Measurements from ENCODE around the gene ATAD2B. TPM values are rescaled to one million over a fixed set of nuclear protein-coding genes. Genes with fewer than 3 reads are reported as not detected.
A peak's percentile ranks its signal among the peaks of the same experiment; 100 is the strongest.
"Not testable (repeated sequence)": the region's sequence is repeated elsewhere in the genome, so short reads cannot be mapped to it uniquely, and the experiment has no call there.

The ATAD2B gene
- total RNA-seq, 1 donor from 2014 or later: 42.2 TPM

GRCh38 chr2:23762141-23762540 lies 164.8 kb downstream of the ATAD2B start:
- DNase-seq (ENCODE audit: low spot score) (no peak), ATAC-seq (no peak)
- intact Hi-C loops (cut with DNase I): no loop called here

- intact Hi-C loops (cut with DNase I): no loop called here
- DNase-seq (ENCODE audit: low spot score): no peak
- ATAC-seq: peak; percentile 73
These were observed 165.3 kb downstream of the ATAD2B start for GRCh38 chr2:23761638-23762037.

- DNase-seq (ENCODE audit: low spot score) (no peak), ATAC-seq (no peak)
- intact Hi-C loops (cut with DNase I): no loop called here
These were observed 166.2 kb downstream of the ATAD2B start for GRCh38 chr2:23760736-23761135.

GRCh38 chr2:23757686-23758433 lies 169.1 kb downstream of the ATAD2B start:
- intact Hi-C loops (cut with DNase I): no loop called here
- DNase-seq (ENCODE audit: low spot score): no peak
- no peak for ATAC-seq

GRCh38 chr2:23756593-23757292 lies 170.2 kb downstream of the ATAD2B start:
- ATAC-seq (no peak), DNase-seq (ENCODE audit: low spot score) (no peak)
- intact Hi-C loops (cut with DNase I): no loop called here

GRCh38 chr2:23754970-23755369 lies 172.0 kb downstream of the ATAD2B start:
- ATAC-seq (no peak), DNase-seq (ENCODE audit: low spot score) (no peak)
- intact Hi-C loops (cut with DNase I): no loop called here

GRCh38 chr2:23753291-23754010 lies 173.5 kb downstream of the ATAD2B start:
- DNase-seq (ENCODE audit: low spot score): no peak
- intact Hi-C loops (cut with DNase I): no loop called here
- ATAC-seq: no peak

- ATAC-seq (no peak), DNase-seq (ENCODE audit: low spot score) (no peak)
- intact Hi-C loops (cut with DNase I): no loop called here
These were observed 175.1 kb downstream of the ATAD2B start for GRCh38 chr2:23751747-23752265.

- DNase-seq (ENCODE audit: low spot score): no peak
- intact Hi-C loops (cut with DNase I): no loop called here
These were observed 180.6 kb downstream of the ATAD2B start for GRCh38 chr2:23746141-23746863.

GRCh38 chr2:23745726-23746105 lies 181.2 kb downstream of the ATAD2B start:
- ATAC-seq (peak; percentile 98), DNase-seq (ENCODE audit: low spot score) (no peak)
- intact Hi-C loops (cut with DNase I): no loop called here

More at GRCh38 chr2:23746141-23746863, 180.6 kb downstream of the ATAD2B start:
- no peak for ATAC-seq

GRCh38 chr2:23745068-23745725 lies 181.7 kb downstream of the ATAD2B start:
- intact Hi-C loops (cut with DNase I): no loop called here
- DNase-seq (ENCODE audit: low spot score) (no peak), ATAC-seq (peak; percentile 44)

GRCh38 chr2:23736783-23737182 lies 190.1 kb downstream of the ATAD2B start:
- ATAC-seq; intact Hi-C loops (cut with DNase I); DNase-seq (ENCODE audit: low spot score): not testable (repeated sequence)

- no peak for ATAC-seq
- DNase-seq (ENCODE audit: low spot score): no peak
- intact Hi-C loops (cut with DNase I): no loop called here
These were observed 192.5 kb downstream of the ATAD2B start for GRCh38 chr2:23734416-23734815.

- intact Hi-C loops (cut with DNase I); DNase-seq (ENCODE audit: low spot score); ATAC-seq: not testable (repeated sequence)
These were observed 203.9 kb downstream of the ATAD2B start for GRCh38 chr2:23723029-23723428.

GRCh38 chr2:23722255-23722654 lies 204.7 kb downstream of the ATAD2B start:
- intact Hi-C loops (cut with DNase I): no loop called here
- ATAC-seq (no peak), DNase-seq (ENCODE audit: low spot score) (no peak)

GRCh38 chr2:23721454-23721826 lies 205.5 kb downstream of the ATAD2B start:
- ATAC-seq: no peak
- intact Hi-C loops (cut with DNase I): no loop called here
- no peak for DNase-seq (ENCODE audit: low spot score)

- ATAC-seq: no peak
- no peak for DNase-seq (ENCODE audit: low spot score)
- intact Hi-C loops (cut with DNase I): no loop called here
These were observed 206.0 kb downstream of the ATAD2B start for GRCh38 chr2:23720705-23721453.

- no peak for DNase-seq (ENCODE audit: low spot score)
- ATAC-seq: no peak
- intact Hi-C loops (cut with DNase I): no loop called here
These were observed 207.2 kb downstream of the ATAD2B start for GRCh38 chr2:23719716-23720115.
